ENCODE data around the gene TINCR. TPM values are rescaled to one million over a fixed set of nuclear protein-coding genes. Genes with fewer than 3 reads are reported as not detected.

The TINCR gene
- polyA plus RNA-seq, 1 donor from 2014 or later: 2.0 TPM

DNA sequence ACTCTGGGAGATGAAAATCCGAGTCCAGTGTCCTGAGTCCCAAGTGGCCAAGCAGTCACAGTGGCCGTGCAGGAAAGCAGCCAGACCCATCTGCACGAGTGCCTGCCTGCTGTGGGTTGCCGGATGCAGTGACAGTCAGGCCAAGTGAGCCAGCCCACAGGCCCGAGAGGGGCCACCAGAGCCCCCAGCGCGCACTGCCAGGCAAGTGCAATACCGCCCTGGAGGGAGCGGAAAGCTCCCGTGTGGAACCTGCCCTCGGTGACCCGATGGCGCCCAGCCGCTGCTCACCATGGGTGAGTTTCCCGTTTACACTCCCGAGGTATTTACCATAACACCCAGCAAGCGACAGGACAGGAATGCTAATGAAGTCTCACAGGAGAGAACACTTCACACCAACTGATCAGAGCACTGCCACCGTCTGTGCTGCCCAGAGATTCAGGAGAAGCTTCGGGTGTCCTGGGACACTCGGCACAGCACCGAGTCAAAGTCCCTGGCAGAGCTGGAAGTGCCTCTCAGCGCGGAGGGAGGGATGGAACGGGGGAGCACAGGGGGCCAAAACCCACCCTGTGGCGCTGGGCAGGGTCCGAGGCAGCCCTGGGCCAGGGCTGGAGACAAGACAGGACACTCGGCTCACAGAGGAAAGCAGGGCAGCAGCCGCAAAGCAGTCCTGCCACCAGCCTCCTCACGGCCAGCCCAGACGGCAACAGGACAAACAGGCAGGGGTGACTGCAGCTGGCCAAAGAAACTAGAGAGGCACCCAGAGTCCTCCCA lies 21.3 kb upstream of the TINCR start:
- Histone ChIP-seq H3K4me2 (ENCODE audit: low read length) (no peak overlapping the region), H3K27ac (ENCODE audit: low read length) (no peak overlapping the region), H3K9ac (ENCODE audit: low read length) (no peak overlapping the region), H3K9me2 (ENCODE audit: insufficient read depth, low read length) (no peaks in the 10 kb centered on the region), H3K36me3 (ENCODE audit: insufficient read depth, low read length) (no peaks in the 10 kb centered on the region), H3K79me2 (replicated peaks; ENCODE audit: insufficient read depth, low read length) (no peaks in the 10 kb centered on the region), H3K4me3 (ENCODE audit: low read length) (no peak overlapping the region), H2AFZ (ENCODE audit: low read depth, low read length) (no peak overlapping the region), H3F3A (ENCODE audit: insufficient read depth, low read length, poor library complexity, severe bottlenecking) (no peaks in the 10 kb centered on the region), H3K9me3 (ENCODE audit: low read length) (no peaks in the 10 kb centered on the region), H3K27me3 (ENCODE audit: insufficient read depth, low read depth, low read length) (no peaks in the 10 kb centered on the region), H4K20me1 (ENCODE audit: insufficient read depth) (no peaks in the 10 kb centered on the region)
- TF ChIP-seq, protein P1, sequence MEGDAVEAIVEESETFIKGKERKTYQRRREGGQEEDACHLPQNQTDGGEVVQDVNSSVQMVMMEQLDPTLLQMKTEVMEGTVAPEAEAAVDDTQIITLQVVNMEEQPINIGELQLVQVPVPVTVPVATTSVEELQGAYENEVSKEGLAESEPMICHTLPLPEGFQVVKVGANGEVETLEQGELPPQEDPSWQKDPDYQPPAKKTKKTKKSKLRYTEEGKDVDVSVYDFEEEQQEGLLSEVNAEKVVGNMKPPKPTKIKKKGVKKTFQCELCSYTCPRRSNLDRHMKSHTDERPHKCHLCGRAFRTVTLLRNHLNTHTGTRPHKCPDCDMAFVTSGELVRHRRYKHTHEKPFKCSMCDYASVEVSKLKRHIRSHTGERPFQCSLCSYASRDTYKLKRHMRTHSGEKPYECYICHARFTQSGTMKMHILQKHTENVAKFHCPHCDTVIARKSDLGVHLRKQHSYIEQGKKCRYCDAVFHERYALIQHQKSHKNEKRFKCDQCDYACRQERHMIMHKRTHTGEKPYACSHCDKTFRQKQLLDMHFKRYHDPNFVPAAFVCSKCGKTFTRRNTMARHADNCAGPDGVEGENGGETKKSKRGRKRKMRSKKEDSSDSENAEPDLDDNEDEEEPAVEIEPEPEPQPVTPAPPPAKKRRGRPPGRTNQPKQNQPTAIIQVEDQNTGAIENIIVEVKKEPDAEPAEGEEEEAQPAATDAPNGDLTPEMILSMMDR (IDR thresholded peaks at IDR 0.05; ENCODE audit: poor library complexity, severe bottlenecking): no peak
- TF ChIP-seq RAD21 (conservative IDR thresholded peaks at IDR 0.05): no peak
- no peak for TF ChIP-seq EZH2 (IDR thresholded peaks at IDR 0.05; ENCODE audit: borderline replicate concordance, insufficient read depth, low read length, poor library complexity, severe bottlenecking)
- TF ChIP-seq SMC3 (conservative IDR thresholded peaks at IDR 0.05; ENCODE audit: poor library complexity): no peak
- no peak for TF ChIP-seq TAF1 (IDR thresholded peaks at IDR 0.05; ENCODE audit: low read depth)
- TF ChIP-seq, protein P2, sequence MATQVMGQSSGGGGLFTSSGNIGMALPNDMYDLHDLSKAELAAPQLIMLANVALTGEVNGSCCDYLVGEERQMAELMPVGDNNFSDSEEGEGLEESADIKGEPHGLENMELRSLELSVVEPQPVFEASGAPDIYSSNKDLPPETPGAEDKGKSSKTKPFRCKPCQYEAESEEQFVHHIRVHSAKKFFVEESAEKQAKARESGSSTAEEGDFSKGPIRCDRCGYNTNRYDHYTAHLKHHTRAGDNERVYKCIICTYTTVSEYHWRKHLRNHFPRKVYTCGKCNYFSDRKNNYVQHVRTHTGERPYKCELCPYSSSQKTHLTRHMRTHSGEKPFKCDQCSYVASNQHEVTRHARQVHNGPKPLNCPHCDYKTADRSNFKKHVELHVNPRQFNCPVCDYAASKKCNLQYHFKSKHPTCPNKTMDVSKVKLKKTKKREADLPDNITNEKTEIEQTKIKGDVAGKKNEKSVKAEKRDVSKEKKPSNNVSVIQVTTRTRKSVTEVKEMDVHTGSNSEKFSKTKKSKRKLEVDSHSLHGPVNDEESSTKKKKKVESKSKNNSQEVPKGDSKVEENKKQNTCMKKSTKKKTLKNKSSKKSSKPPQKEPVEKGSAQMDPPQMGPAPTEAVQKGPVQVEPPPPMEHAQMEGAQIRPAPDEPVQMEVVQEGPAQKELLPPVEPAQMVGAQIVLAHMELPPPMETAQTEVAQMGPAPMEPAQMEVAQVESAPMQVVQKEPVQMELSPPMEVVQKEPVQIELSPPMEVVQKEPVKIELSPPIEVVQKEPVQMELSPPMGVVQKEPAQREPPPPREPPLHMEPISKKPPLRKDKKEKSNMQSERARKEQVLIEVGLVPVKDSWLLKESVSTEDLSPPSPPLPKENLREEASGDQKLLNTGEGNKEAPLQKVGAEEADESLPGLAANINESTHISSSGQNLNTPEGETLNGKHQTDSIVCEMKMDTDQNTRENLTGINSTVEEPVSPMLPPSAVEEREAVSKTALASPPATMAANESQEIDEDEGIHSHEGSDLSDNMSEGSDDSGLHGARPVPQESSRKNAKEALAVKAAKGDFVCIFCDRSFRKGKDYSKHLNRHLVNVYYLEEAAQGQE (IDR thresholded peaks at IDR 0.05; ENCODE audit: borderline replicate concordance): no peak
- TF ChIP-seq MXI1 (conservative IDR thresholded peaks at IDR 0.05; ENCODE audit: poor library complexity, severe bottlenecking): no peak
- no peak for TF ChIP-seq EP300 (conservative IDR thresholded peaks at IDR 0.05; ENCODE audit: poor library complexity, severe bottlenecking)
- no peak for TF ChIP-seq POLR2AphosphoS5 (IDR thresholded peaks at IDR 0.05)

DNA sequence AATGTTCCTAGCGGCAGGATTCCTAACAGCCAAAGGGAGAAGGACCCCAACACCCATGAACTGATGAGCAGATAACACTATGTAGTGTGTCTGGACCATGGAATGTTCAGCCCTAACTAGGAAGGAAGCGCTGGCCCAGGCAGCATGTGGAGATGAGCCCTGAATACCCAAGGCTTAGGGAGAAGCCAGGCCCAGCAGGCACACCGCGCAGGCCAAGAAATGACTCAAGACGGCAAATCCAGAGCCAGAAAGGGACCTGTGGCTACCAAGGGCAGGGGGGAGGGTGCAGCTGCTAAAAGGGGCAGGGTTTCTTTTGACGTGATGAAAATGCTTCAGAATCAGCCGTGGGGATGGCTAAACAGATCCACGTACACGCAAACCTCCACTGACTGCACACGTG lies 20.7 kb upstream of the TINCR start:
- Histone ChIP-seq H3K36me3 (ENCODE audit: insufficient read depth, low read length) (no peaks in the 10 kb centered on the region), H3K9me2 (ENCODE audit: insufficient read depth, low read length) (no peaks in the 10 kb centered on the region), H3K9ac (ENCODE audit: low read length) (no peak overlapping the region), H3K4me2 (ENCODE audit: low read length) (no peak overlapping the region), H3K27me3 (ENCODE audit: insufficient read depth, low read depth, low read length) (no peaks in the 10 kb centered on the region), H2AFZ (ENCODE audit: low read depth, low read length) (no peak overlapping the region), H4K20me1 (ENCODE audit: insufficient read depth) (no peaks in the 10 kb centered on the region), H3F3A (ENCODE audit: insufficient read depth, low read length, poor library complexity, severe bottlenecking) (no peaks in the 10 kb centered on the region), H3K4me3 (ENCODE audit: low read length) (no peak overlapping the region), H3K79me2 (replicated peaks; ENCODE audit: insufficient read depth, low read length) (no peaks in the 10 kb centered on the region), H3K27ac (ENCODE audit: low read length) (no peak overlapping the region), H3K9me3 (ENCODE audit: low read length) (no peaks in the 10 kb centered on the region)
- no peak for TF ChIP-seq TAF1 (IDR thresholded peaks at IDR 0.05; ENCODE audit: low read depth)
- TF ChIP-seq EP300 (conservative IDR thresholded peaks at IDR 0.05; ENCODE audit: poor library complexity, severe bottlenecking): no peak
- TF ChIP-seq, protein P1 (IDR thresholded peaks at IDR 0.05; ENCODE audit: poor library complexity, severe bottlenecking): no peak
- TF ChIP-seq EZH2 (IDR thresholded peaks at IDR 0.05; ENCODE audit: borderline replicate concordance, insufficient read depth, low read length, poor library complexity, severe bottlenecking): no peak
- TF ChIP-seq, protein P2 (IDR thresholded peaks at IDR 0.05; ENCODE audit: borderline replicate concordance): no peak
- no peak for TF ChIP-seq POLR2AphosphoS5 (IDR thresholded peaks at IDR 0.05)
- TF ChIP-seq SMC3 (conservative IDR thresholded peaks at IDR 0.05; ENCODE audit: poor library complexity): no peak
- no peak for TF ChIP-seq RAD21 (conservative IDR thresholded peaks at IDR 0.05)
- no peak for TF ChIP-seq MXI1 (conservative IDR thresholded peaks at IDR 0.05; ENCODE audit: poor library complexity, severe bottlenecking)

Measured in neural cell (in vitro differentiated cells).